Stimulated activated CD4-positive, alpha-beta T cell treated with anti-CD3 and anti-CD28 coated beads, Interleukin-4, amount 100 ng/mL, for 4 hours (primary cell): ENCODE data around the gene RHOF.
A peak's percentile ranks its signal among the peaks of the same experiment; 100 is the strongest.

Experiments used
- DNase-seq, 2 experiments: peaks; one replicate each; pipeline ENCODE4 v3.0.0-alpha.2; 2020

Gene RHOF

DNA sequence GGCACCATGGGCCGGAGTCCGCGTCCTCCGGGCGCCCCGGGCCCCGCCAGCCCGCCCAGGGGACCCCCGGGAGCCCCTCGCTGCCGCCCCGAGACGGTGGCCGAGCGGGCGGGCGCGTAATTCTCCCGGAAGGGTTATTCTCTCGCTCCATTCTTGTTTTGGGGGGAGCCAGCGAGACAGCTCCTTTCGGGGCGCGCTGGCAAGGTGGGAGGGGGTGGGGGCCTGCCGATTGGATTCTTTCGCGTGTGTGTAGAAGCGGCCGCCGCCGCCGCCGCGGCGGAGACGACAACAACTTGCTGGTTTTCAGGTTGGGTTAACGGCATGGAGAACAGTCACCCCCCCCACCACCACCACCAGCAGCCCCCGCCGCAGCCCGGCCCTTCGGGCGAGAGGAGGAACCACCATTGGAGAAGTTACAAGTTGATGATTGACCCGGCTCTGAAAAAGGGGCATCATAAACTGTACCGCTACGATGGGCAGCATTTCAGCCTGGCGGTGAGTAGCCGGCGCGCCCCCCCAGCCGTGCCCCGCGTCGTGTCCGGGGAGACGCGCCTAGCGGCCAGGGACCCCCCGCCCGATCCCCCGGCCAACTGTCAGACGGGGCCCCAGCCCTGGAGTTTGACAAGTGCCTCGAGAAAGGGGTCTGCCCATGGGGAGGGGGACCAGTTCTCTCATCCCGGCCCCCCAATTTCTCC is 11.1 kb upstream of the RHOF start:
- peak in 1 of 2 experiments; percentile 52 for DNase-seq

DNA sequence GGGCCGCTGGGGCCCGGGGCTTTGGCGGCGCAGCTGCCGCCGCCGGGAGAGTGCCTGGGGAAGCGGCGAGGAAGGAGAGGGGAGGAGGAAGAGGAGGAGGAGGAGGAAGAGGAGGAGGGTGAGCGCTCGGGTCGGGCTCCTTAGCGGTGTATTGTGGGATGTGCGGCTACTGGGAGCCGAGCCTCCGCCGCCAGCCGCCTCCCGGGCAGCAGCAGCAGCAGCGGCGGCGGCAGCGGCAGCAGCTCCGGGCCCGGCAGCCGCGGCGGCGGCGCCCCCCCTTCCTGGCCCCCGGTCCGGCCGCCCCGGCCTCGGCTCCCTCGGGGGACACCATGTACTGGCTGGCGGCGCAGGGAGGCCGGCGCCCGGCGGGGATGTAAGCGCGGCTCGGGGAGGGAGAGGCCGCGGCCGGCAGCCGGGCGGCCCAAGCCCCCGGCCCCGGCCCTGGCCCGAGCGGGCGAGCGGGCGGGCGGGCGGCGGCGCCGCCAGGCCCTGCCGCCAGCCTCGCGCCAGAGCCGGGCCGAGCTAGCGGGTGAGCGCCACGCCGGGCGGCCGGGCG is 10.5 kb upstream of the RHOF start, which contains the start of gene SETD1B:
TSS of gene SETD1B (plus strand) at position 149 of the 556 bp plus-strand sequence. CDS start 729 bp downstream, outside the sequence.
- peak in 1 of 2 experiments; percentile 51 for DNase-seq

DNA sequence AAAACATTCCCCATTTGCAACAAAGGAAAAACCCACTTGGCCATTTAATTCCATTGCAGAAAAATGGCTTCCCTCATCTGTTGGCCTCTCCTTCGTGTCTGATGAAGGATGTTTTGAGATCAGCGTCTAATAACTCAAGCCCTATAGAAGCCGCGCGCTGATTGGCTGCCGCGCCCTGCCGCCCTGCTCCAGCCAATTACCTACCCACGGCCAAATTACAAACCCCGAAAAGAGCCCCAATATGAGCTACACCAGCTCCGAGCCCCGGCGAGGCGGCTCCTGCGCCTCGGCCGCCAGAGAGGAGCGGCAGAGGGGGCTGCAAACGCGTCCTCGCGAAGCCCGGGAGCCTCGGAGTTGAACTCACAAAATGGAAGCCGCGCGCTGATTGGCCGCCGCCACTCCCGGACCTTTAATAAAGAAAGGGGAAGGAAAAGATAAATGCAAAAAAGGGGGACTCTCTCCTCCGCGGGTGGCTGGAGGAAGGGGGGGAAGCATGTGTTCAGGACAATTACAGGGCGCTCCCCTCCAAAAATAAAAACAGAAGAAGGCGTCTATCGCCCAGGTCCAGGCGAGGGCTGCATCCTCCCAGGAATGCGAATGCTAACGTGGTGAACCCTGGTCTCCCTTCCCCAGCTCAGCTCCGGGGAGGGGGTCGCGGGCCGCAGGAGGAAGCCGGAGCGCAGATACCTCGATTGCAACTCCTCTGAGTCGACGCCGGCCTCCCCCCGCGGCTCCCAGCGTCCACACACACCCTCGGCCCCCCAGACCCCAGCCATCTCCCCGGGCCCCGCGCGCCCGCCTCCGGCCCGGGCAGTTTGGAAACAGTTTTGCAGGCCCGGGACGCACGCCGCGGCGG is 9.6 kb upstream of the RHOF start:
- DNase-seq = peak; percentile 78 to 84

DNA sequence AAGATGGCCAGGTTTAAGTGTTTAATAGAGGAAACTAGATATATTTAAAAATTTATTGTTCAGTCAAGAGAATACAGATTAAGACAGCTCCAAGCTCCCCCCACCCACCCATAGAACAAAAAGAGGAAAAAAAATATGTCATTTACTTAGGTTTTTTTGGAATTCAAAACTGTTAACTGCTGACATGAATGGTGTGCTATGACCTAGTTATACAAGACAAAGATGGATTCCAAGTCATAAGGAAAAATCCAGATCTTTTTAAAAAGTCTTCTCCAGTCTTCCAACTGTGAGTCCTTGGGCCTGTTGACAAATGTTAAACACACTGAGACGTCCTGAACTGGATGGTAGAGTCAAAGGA is 9.0 kb upstream of the RHOF start:
- DNase-seq = no peak

DNA sequence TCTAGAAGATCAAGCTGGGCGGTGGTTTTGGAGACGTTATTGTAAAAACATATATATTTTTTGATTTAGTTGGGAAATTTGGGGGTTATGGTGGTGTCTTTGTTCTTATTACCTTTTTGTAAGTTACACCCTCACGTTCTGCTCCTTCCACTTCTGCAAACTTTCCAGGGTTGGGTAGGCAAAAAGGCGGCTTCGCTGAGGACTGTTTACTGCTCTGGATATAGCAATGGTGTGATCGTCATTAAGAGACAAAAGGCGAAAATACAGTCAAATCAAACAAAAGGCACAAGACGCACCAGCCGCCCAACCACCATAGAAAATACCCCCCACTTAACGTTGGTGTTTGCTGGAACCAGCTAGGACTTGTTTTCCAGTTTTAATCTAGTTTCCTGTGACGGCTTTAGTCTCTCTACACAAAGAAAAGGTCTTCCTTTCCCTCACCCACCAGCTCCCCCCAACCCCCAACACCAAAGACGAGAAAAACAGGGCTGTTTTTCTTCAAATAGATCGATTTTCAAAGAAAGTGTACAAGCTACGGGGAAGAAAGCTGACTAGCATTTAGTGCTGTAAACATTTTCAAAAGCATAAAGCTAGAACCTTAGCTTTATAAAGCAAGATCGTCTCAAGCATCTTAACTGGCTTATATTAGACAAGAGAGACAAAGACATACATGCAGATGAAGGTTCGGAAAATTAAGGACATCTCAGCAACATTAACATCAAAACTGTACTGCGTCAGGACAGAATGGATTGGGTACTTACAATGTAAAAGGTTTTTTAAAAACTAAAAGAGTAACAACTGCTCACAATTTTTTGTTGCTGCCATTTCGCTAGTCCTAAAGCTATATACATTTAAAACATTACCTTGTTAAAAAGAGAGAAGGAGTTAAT is 8.4 kb upstream of the RHOF start:
- no peak for DNase-seq

DNA sequence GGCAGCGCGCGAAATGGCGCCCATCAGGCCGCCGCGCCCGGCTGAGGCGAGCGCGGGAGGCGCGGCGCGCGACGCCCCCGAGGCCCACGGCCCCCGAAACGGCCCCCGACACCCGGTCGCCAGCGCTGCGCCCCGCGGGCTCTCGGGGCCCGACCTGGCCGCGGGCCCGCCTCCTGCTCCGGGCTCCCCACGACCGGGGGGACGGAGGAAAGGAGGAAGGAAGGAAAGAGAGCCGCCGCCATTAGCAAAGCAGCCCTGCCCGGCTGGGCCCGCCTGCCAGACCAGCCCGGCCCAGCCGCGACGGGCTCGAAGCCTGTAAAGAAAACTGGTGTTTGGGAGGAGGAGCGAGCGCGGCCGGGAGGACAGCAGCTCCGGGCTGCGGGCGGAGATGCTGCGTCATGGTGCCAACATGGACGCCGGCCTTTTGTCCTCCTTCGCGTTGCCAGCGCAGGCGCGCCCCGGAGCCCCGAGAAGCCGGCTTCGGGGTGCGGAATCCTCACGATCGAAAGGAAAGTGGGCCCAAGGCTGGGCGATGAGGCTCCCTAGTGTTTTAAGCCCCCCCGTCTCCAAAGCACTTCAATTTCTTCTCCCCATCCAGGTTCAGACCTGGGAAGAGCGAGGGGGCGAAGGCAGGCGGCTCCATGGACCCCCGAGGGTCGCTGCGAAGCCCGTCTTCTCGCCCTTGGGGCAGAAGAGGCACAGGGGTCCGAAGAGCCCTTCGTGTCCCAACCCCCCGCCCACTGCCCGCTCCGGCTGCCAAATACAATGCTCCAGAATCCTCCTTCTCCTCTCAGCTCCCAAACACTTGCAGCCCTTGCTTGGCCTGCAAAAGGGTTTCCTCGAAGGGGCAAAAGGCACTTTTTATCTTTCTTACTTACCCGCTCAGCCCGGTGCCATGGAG is 7.5 kb upstream of the RHOF start:
- DNase-seq = peak; percentile 64 to 66

DNA sequence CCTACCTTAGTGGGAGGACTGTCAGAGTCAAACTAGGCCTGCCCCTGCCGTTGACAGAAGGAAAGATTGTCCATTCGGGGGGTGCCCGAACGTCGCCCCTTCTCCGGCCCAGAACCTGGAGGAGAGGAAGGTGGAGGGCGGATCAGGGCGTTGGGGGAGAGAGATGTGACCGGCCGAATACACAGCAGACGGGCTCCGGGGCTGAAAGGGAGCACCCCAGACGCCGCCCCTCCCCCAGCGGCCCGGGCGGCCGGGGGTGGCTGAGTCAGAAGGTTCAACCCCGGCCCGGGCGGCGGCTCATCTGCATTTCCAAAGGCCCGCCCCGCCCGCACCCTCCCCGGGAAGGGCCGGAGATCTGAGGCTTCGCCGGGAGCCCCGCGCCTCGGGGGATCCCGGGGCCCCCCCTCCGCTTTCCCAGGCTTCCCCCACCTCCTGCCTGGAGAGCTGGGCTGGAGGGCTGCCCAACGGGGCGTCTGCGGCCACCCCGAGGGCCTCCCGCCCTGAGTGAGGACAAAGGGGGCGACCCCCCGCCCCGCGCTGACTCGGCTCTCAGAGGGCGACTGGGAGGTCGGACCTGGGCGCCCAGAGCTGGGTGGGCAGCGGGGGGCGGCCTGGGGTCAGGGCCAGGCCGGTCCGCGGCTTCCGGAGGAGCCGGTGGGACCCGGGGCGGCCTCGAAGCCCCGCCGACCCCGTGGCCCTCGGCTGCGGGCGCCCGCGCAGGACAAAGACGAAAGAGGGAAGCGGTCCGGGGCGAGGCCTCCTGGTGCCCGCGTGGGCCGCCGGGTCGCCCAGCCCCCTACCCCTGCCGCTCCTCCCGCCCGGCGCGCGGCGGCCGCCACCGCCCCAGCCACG is 6.6 kb upstream of the RHOF start:
- peak; percentile 79 to 86 for DNase-seq

DNA sequence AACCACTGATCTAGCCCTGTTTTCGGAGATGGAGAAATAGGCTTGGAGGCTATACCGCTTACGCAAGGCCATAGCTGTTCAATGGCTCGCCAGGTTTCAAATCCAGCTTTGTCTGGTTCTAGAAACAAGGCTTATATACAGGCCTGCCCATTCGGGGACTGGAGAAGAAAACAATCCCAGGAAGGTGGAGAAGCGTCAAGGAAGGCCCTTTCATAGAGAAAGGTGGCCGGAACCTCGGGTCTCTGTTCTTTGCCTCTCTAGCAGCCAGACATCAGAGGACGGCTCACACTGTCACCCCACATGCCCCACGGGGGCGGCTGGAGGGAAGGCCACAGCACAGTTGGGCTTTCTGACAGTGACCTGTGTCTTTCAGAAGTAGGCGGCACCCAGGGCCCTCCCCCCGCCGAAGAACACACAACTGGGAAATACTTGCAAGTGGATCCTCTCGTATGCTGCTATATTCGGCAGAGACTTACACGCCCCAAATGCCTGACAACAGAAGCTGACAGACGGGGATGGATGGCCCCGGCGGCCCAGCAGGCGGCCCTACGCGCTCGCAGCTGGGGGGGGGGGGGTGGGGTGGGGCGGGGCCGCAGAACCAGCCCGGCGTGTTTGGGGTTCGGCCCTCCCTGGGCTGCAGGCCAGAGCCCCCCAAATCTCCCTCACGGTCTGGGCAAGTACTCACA is 5.8 kb upstream of the RHOF start:
- DNase-seq = peak in 1 of 2 experiments; percentile 42

DNA sequence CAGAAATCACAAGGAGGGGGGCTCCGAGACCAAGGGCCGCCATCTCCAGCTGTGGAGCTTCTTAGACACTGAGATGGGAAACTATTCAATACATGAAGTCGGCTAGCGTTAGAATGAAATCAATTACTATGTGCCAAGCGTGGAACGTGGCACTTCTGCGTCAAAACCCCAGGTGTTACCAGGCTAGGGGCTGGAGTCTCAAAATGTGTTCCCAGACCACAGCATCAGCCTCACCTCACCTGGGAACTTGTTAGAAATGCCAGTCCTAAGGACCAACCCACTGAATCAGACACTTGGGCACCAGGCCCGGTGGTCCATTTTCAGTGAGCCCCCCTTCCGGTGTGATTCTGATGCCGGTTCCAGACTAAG is 5.3 kb upstream of the RHOF start:
- DNase-seq = no peak

DNA sequence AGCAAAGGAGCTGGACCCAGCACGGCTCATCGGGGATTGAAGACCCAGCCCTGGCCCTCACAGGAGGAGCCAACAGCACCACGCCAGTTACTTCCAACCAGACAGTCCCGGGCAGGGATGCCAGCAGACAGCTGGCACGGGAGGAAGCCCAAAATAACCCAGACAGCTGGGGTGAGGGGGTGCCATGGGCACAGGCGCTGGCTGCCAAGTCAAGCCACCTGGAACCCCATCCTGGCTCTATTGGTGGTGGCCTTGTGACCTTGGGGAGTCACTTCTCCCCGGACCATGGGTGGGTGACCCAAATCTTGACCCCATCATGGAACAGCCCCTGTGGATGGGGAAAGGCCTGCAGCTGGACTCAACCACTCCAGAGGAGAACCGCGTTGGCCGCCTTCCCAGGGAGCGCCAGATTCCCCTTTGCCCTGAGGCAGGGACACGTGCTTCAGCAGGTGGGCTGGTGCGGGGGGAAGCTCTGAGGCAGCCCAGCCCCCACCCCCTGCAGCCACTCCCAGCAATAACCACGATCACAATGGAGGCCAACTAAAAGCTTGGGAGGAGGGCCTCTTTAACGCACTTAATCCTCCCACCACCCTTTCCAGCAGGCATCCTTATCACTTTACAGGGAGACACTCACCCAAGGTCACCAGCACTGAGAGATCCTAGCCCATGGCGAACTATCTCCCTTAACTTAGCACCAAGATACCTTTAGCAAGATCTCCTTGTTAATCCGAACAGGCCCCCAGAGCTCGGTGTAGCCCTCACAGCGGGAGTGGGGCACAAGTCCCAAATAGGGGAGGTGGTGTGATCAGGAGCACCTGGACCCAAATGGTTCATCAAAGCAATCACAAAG is 4.7 kb upstream of the RHOF start:
- no peak for DNase-seq

DNA sequence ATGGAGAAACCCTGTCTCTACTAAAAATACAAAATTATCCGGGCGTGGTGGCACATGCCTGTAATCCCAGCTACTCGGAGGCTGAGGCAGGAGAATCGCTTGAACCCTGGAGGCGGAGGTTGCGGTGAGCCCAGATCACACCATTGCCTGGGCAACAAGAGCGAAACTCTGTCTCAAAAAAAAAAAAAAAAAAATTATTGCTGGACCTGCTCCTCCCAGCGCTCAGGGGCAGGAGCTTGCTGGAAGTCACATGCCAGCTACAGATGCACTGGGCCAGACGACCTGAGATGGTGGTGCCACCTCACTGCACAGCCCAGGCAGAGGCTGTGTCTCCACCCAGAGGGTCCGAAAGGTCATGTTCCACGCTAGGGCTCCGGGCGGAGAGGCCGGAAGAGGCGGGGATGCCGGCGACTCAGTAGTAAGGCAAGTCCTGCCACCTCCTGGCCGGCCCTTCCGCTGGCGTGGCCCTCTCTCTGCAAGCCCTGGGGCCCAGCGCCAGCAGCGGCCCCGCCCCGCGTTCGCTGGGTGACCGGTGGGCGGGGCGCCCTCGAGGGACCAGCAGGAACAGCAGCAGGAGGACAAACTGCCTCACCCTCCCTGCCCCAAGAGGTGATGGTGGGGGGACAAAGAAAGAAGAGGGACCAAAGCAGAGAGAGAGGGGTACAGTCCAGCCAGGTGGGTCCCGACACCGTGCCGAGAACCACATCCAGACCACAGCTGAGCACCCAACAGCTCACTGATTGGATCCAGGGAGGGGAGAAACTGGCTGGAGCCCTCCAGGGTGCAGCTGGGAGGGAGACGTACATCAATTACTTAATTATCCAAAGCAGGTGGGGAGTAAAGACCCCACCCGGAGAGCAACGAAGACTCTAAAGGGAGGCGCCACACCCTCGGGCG is 3.6 kb upstream of the RHOF start:
- DNase-seq = no peak

DNA sequence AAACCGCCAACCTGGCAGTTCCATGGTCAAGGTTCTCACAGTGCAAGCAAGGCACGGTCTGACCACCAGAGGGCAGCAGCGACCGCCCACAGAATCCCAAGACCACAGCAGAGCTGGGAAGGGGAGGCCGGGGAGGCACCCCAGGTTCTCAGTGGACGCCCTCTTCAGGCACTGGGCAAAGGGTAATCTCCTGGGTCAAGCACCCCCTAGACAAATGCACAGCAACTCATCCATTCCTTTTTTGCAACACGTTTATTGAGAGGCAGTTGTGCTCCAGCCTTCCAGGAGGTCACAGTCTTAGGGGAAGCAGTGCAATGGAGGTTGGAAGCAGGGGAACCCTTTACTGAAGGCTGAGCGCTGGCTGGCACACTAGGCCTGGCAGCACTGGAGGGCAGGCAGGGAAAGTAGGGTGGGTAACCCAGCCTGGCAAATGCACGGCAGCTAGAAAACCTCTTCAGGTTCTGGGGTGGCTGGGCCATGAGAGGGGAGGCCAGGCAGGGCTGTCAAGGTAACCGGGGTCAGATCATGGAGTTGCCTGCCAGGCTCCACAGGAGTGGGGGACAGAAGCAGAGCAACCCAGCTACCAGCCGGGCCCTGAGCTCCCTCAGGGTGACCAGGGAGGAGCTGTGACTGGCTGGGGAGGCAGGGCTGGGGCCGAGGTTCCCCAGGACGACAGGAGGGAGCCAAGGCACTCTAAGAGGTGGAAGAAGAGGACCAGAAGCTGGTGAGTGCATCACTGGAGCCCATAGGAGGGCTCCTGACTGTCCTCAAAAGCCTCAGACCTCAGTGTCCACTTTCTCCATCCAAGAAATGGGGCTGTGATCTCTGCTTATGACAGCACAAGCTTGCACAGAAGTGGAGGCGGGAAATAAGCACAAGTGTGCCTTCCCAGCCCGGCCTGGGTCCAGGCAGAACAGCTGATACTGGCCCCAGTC is 1.8 kb upstream of the RHOF start:
- DNase-seq = peak; percentile 76 to 83

DNA sequence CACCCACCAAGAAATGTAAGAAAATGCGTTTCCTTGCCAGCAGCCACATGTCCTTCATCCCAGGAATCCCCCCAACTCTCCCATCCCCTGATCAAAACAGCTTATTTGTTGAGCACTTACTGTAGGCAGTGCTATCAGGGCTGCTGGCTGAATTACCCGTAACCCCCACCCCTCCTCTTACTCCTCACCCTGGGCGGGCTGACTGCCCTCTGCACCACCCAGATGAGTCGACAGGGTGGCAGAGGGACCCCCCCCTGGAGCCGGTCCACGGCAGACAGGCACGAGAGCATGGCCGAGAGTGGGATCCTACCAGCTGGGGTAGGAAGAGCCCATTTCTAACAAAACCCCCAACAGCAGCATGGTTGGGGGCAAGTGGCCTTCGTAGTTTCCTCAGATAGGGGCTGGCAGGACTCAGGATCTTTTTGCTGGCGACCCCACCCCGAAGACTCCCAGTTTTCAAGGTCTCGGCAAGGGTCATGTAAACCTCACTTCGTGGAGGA is 1.1 kb upstream of the RHOF start:
- DNase-seq = peak in 1 of 2 experiments; percentile 42

DNA sequence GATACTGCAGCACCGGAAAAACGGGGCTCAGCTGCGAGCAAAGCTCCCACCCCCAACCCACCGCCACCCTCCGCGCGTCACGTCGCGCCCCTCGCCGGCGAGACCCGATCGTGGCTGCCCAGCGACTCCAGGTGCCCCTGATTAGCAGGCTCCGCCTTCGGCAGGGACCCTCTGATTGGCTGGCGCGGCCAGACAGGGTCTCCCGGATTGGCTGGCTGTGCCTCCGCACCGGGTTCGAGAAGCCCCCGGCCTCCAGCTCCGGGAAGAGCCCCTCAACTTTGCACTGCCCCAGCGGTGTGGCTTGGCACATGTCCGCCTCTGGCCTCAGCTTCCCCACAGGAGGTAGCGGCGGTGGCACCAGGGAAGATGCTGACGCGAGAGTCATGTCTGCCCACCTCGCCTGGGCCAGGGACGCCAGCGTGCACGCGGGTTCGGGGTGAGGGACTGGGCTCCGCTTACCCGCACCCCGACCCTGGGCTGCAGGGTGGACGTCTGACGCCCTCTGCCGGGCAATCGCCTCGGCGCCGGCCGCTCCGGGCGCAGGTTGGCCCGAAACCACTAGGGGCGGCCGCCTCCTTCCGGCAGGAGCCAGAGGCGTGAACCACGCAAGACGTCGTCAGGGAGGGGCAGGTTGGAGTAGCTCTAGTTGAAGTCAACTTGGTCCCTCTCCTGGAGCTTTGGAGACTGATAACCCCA is 498 bp upstream of the RHOF start:
- DNase-seq = peak; percentile 93 to 96

DNA sequence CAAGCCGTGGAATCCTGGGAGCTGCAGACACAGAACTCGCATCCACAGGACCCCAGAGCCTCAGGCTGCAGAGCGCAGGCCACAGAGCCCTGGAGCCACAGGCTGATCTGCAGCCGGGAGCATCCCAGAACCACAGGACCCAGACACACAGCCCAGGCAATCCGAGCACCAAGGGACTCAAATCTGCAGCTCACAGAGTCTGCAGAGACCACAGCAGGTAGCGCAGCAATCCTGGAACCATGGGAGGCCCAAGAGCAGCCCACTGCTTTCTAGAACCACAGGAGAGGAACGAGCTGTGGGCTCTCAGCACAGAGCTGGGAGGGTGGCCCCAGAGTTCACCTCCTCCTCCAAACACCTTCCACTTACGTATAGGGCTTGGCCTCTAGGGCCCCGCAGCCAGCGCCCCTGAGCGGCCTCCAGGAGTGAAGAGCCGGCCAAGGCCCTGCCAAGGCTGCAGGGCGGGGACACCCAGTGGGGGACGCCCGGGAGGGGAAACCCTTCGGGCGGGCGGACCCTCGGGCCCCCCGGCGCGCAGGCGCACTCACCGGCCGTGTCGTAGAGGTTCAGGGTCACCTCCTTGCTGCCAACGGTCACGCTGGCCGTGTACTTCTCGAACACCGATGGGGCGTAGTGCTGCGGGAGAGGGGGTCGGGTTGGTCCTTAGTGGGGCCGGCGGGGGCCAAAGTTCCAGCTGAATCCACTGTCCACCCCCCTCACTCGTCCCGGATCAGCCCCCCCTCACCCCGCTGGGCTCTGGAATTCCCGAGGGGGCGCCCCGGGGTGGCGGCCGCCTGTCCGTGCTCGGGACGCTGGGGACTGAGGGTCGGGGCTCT is 665 bp downstream of the RHOF start:
- peak in 1 of 2 experiments; percentile 47 for DNase-seq
